ENCODE measurements around the gene EIF3M. TPM values are rescaled to one million over a fixed set of nuclear protein-coding genes. Genes with fewer than 3 reads are reported as not detected.

EIF3M gene
- 601 TPM for polyA plus RNA-seq (2012; ENCODE audit: insufficient read depth, insufficient read length)

- peak; percentile 96 for DNase-seq (ENCODE audit: low read depth, low spot score)
- peak within 1 kb of the TSS; percentile 91 for H3K4me3 ChIP-seq (ENCODE audit: low read length)
Measured at GRCh38 chr11:32583459-32584271, at the start of gene EIF3M. Gene EIF3M, plus strand, starts transcription at chr11:32583831. Its CDS starts 57 bp downstream, at chr11:32583888.

GRCh38 chr11:32538804-32539203 lies 44.8 kb upstream of the EIF3M start:
- H3K4me3 ChIP-seq (ENCODE audit: low read length), result no peak overlapping the region
- peak; percentile 35 for DNase-seq (ENCODE audit: low read depth, low spot score)

GRCh38 chr11:32549611-32550187 lies 33.9 kb upstream of the EIF3M start:
- no peak overlapping the region for H3K4me3 ChIP-seq (ENCODE audit: low read length)

GRCh38 chr11:32550207-32550606 lies 33.4 kb upstream of the EIF3M start:
- DNase-seq (ENCODE audit: low read depth, low spot score), result no peak
- no peak overlapping the region for H3K4me3 ChIP-seq (ENCODE audit: low read length)

More at GRCh38 chr11:32549611-32550187, 33.9 kb upstream of the EIF3M start:
- DNase-seq (ENCODE audit: low read depth, low spot score), result no peak

- no peak overlapping the region for H3K4me3 ChIP-seq (ENCODE audit: low read length)
- DNase-seq (ENCODE audit: low read depth, low spot score), result no peak
Measured at GRCh38 chr11:32555091-32555490, 28.5 kb upstream of the EIF3M start.

GRCh38 chr11:32555895-32556294 lies 27.7 kb upstream of the EIF3M start:
- DNase-seq (ENCODE audit: low read depth, low spot score), result no peak
- no peak overlapping the region for H3K4me3 ChIP-seq (ENCODE audit: low read length)

- no peak overlapping the region for H3K4me3 ChIP-seq (ENCODE audit: low read length)
- DNase-seq (ENCODE audit: low read depth, low spot score), result no peak
Measured at GRCh38 chr11:32561835-32562234, 21.8 kb upstream of the EIF3M start.

GRCh38 chr11:32562839-32563599 lies 20.6 kb upstream of the EIF3M start:
- no peak for DNase-seq (ENCODE audit: low read depth, low spot score)

GRCh38 chr11:32563600-32563959 lies 20.1 kb upstream of the EIF3M start:
- DNase-seq (ENCODE audit: low read depth, low spot score), result no peak
- no peak overlapping the region for H3K4me3 ChIP-seq (ENCODE audit: low read length)

More at GRCh38 chr11:32562839-32563599, 20.6 kb upstream of the EIF3M start:
- no peak overlapping the region for H3K4me3 ChIP-seq (ENCODE audit: low read length)

- DNase-seq (ENCODE audit: low read depth, low spot score), result no peak
- no peak overlapping the region for H3K4me3 ChIP-seq (ENCODE audit: low read length)
Measured at GRCh38 chr11:32566517-32566916, 17.1 kb upstream of the EIF3M start.

- DNase-seq (ENCODE audit: low read depth, low spot score), result no peak
- no peak overlapping the region for H3K4me3 ChIP-seq (ENCODE audit: low read length)
Measured at GRCh38 chr11:32567154-32567553, 16.5 kb upstream of the EIF3M start.

- DNase-seq (ENCODE audit: low read depth, low spot score), result no peak
Measured at GRCh38 chr11:32569313-32569881, 14.2 kb upstream of the EIF3M start.

GRCh38 chr11:32571039-32571438 lies 12.6 kb upstream of the EIF3M start:
- DNase-seq (ENCODE audit: low read depth, low spot score), result no peak
- no peak overlapping the region for H3K4me3 ChIP-seq (ENCODE audit: low read length)

More at GRCh38 chr11:32569313-32569881, 14.2 kb upstream of the EIF3M start:
- no peak overlapping the region for H3K4me3 ChIP-seq (ENCODE audit: low read length)

GRCh38 chr11:32573228-32573627 lies 10.4 kb upstream of the EIF3M start:
- DNase-seq (ENCODE audit: low read depth, low spot score), result no peak
- no peak overlapping the region for H3K4me3 ChIP-seq (ENCODE audit: low read length)

- no peak for DNase-seq (ENCODE audit: low read depth, low spot score)
- no peak overlapping the region for H3K4me3 ChIP-seq (ENCODE audit: low read length)
Measured at GRCh38 chr11:32574421-32574820, 9.2 kb upstream of the EIF3M start.

GRCh38 chr11:32575070-32575469 lies 8.6 kb upstream of the EIF3M start:
- DNase-seq (ENCODE audit: low read depth, low spot score), result no peak
- H3K4me3 ChIP-seq (ENCODE audit: low read length), result no peak overlapping the region

- H3K4me3 ChIP-seq (ENCODE audit: low read length), result no peak overlapping the region
- DNase-seq (ENCODE audit: low read depth, low spot score), result no peak
Measured at GRCh38 chr11:32576456-32576855, 7.2 kb upstream of the EIF3M start.

- H3K4me3 ChIP-seq (ENCODE audit: low read length), result no peak overlapping the region
- no peak for DNase-seq (ENCODE audit: low read depth, low spot score)
Measured at GRCh38 chr11:32580967-32581366, 2.7 kb upstream of the EIF3M start.

- no peak overlapping the region for H3K4me3 ChIP-seq (ENCODE audit: low read length)
- DNase-seq (ENCODE audit: low read depth, low spot score), result no peak
Measured at GRCh38 chr11:32581556-32581955, 2.1 kb upstream of the EIF3M start.

- H3K4me3 ChIP-seq (ENCODE audit: low read length), result peak overlapping the region; percentile 91
- DNase-seq (ENCODE audit: low read depth, low spot score), result no peak
Measured at GRCh38 chr11:32584921-32585320, 1.3 kb downstream of the EIF3M start.
